T-helper 2 cell treated with Interferon-gamma antibody and Interleukin-4, amounts not matched to agents 5 μg/mL and 100 μg/mL, for 36 hours (primary cell): ENCODE data around the gene RERG.

Source experiments
- DNase-seq: peaks from one replicate; pipeline ENCODE4 v3.0.0; 2021; ENCODE audit warnings: low spot score
- H3K27ac Mint-ChIP-seq: one replicate; pipeline ENCODE4 v1.8.0; 2021; ENCODE audit warnings: mild to moderate bottlenecking, mixed read lengths
- H3K27me3 Mint-ChIP-seq: one replicate; pipeline ENCODE4 v1.8.0; 2021; ENCODE audit warnings: low read depth, mixed read lengths
- H3K36me3 Mint-ChIP-seq: one replicate; pipeline ENCODE4 v1.8.0; 2021; ENCODE audit warnings: low read depth, mixed read lengths
- H3K4me1 Mint-ChIP-seq: one replicate; pipeline ENCODE4 v1.8.0; 2021; ENCODE audit warnings: low read depth, mixed read lengths
- H3K4me3 Mint-ChIP-seq: one replicate; pipeline ENCODE4 v1.8.0; 2022; ENCODE audit warnings: mild to moderate bottlenecking, moderate library complexity, mixed read lengths
- H3K9me3 Mint-ChIP-seq: one replicate; pipeline ENCODE4 v1.8.0; 2021; ENCODE audit warnings: mixed read lengths

The RERG gene

GRCh38 chr12:15220915-15221885 is at the start of gene RERG:
TSS of gene RERG (minus strand) at chr12:15221417. CDS start at chr12:15217489, 3,928 bp downstream.
- Mint-ChIP-seq H3K4me1 (peaks cover 3% of the 10 kb centered on the region), H3K27me3 (peaks cover 40% of the 10 kb centered on the region), H3K36me3 (no peaks in the 10 kb centered on the region), H3K9me3 (no peaks in the 10 kb centered on the region), H3K4me3 (peak within 1 kb of the TSS; percentile 63), H3K27ac (no peak within 1 kb of the TSS)
- DNase-seq = peak; percentile 71

- no peaks in the 10 kb centered on the region for H3K36me3 Mint-ChIP-seq
- no peaks in the 10 kb centered on the region for H3K9me3 Mint-ChIP-seq
- no peak overlapping the region for H3K4me3 Mint-ChIP-seq
- H3K27me3 Mint-ChIP-seq = no peaks in the 10 kb centered on the region
- H3K27ac Mint-ChIP-seq = no peak overlapping the region
- no peaks in the 10 kb centered on the region for H3K4me1 Mint-ChIP-seq
- no peak for DNase-seq
These were observed 49.4 kb upstream of the RERG start for GRCh38 chr12:15270591-15270990.

GRCh38 chr12:15268927-15269552 is 47.8 kb upstream of the RERG start:
- no peaks in the 10 kb centered on the region for H3K36me3 Mint-ChIP-seq
- DNase-seq = no peak
- no peaks in the 10 kb centered on the region for H3K9me3 Mint-ChIP-seq
- no peak overlapping the region for H3K27ac Mint-ChIP-seq
- H3K4me3 Mint-ChIP-seq = no peak overlapping the region
- H3K4me1 Mint-ChIP-seq = no peaks in the 10 kb centered on the region
- H3K27me3 Mint-ChIP-seq = no peaks in the 10 kb centered on the region

DNA sequence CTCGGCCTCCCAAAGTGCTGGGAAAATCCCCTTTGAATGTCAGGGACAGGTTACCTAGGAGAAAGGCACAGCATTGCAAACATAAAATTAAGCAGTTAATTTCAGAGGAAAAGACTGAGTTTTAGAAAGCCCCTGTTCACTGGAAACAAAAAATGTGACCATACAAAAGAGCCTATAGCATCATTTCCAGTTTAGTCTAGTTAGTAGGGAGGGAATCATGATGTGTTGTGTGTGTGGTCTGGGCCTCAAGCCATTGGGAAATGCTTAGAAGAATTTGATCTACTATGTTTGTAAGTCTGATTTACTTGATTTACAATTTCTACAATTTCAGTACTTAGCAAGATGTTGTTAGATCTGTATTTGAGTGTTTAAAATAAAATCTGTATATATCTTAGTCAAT is 47.1 kb upstream of the RERG start:
- H3K9me3 Mint-ChIP-seq = no peaks in the 10 kb centered on the region
- DNase-seq = no peak
- H3K4me3 Mint-ChIP-seq = no peak overlapping the region
- H3K27me3 Mint-ChIP-seq = no peaks in the 10 kb centered on the region
- no peaks in the 10 kb centered on the region for H3K4me1 Mint-ChIP-seq
- H3K36me3 Mint-ChIP-seq = no peaks in the 10 kb centered on the region
- H3K27ac Mint-ChIP-seq = no peak overlapping the region

GRCh38 chr12:15265875-15266274 is 44.7 kb upstream of the RERG start:
- H3K4me3 Mint-ChIP-seq = no peak overlapping the region
- H3K36me3 Mint-ChIP-seq = no peaks in the 10 kb centered on the region
- H3K27ac Mint-ChIP-seq = no peak overlapping the region
- peaks cover 2% of the 10 kb centered on the region for H3K27me3 Mint-ChIP-seq
- no peaks in the 10 kb centered on the region for H3K4me1 Mint-ChIP-seq
- DNase-seq = no peak
- no peaks in the 10 kb centered on the region for H3K9me3 Mint-ChIP-seq

- Mint-ChIP-seq H3K9me3 (no peaks in the 10 kb centered on the region), H3K36me3 (no peaks in the 10 kb centered on the region), H3K27ac (no peak overlapping the region), H3K27me3 (peaks cover 9% of the 10 kb centered on the region), H3K4me1 (no peaks in the 10 kb centered on the region), H3K4me3 (no peak overlapping the region)
- no peak for DNase-seq
These were observed 35.5 kb upstream of the RERG start for GRCh38 chr12:15256761-15257160.

GRCh38 chr12:15253990-15254389 is 32.8 kb upstream of the RERG start:
- Mint-ChIP-seq H3K9me3 (no peaks in the 10 kb centered on the region), H3K4me3 (no peak overlapping the region), H3K36me3 (no peaks in the 10 kb centered on the region), H3K4me1 (no peaks in the 10 kb centered on the region), H3K27me3 (peaks cover 12% of the 10 kb centered on the region), H3K27ac (no peak overlapping the region)
- no peak for DNase-seq

DNA sequence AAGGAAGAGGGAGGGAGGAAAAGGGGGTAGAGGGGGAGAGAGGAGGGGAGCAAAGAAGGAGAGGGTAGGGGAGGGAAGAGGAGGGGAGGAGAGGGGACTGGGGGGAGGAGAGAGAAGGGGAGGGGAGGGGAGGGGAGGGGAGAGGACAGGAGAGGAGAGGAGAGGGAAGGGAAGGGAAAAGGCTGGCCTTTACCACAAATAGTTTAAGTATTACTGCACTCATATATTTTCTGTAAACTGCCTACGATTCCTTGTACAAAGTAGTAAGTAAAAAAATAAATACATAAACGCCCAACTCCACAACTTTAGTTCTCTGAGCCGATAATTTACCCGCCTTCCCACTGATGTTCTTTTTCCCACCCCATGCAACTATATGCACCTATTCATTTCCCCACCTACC is 23.7 kb upstream of the RERG start:
- peaks cover 11% of the 10 kb centered on the region for H3K27me3 Mint-ChIP-seq
- no peak overlapping the region for H3K4me3 Mint-ChIP-seq
- no peaks in the 10 kb centered on the region for H3K4me1 Mint-ChIP-seq
- no peak overlapping the region for H3K27ac Mint-ChIP-seq
- no peaks in the 10 kb centered on the region for H3K9me3 Mint-ChIP-seq
- H3K36me3 Mint-ChIP-seq = no peaks in the 10 kb centered on the region
- DNase-seq = no peak

DNA sequence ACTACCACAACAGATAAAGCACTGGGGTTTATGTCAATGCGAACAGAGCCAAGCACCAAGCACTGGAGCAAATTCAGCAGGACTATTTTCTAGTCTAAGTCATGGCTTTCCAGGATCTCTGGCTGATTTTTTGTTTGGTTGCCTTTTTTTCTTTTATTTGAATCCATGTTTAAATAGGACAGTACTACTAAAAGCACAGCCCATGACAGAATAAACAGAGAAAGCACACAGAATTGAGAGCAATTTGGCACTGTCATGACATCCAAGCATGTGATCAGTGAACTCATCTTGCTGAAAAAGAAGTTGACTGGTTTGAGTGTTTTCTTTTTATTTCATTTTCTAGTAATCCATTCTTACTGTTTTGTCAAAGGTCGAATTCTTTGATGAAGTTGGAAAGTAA is 23.1 kb upstream of the RERG start:
- Mint-ChIP-seq H3K36me3 (no peaks in the 10 kb centered on the region), H3K4me3 (no peak overlapping the region), H3K9me3 (no peaks in the 10 kb centered on the region), H3K27ac (no peak overlapping the region), H3K4me1 (no peaks in the 10 kb centered on the region), H3K27me3 (peaks cover 11% of the 10 kb centered on the region)
- DNase-seq = no peak

DNA sequence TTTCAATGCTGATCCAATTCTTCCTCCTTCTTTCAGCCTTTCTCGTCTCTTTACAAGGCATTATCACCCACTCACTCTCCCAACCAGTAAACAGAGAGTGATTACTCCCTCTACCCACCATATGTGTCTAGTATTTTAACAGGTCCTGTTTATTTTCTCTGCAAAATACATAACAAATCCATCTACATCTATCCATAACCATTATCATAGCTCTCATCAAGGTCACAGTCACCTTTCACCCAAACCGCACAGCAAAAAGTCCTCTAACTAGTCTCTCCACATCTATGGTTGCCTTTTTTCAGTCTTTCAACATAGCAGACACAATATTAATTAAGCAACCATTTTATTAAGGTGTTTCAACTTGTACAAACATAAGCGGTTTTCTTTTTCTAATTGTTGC is 21.9 kb upstream of the RERG start:
- no peak overlapping the region for H3K4me3 Mint-ChIP-seq
- H3K27ac Mint-ChIP-seq = no peak overlapping the region
- no peaks in the 10 kb centered on the region for H3K9me3 Mint-ChIP-seq
- H3K27me3 Mint-ChIP-seq = peaks cover 5% of the 10 kb centered on the region
- H3K4me1 Mint-ChIP-seq = no peaks in the 10 kb centered on the region
- H3K36me3 Mint-ChIP-seq = no peaks in the 10 kb centered on the region
- DNase-seq = no peak

DNA sequence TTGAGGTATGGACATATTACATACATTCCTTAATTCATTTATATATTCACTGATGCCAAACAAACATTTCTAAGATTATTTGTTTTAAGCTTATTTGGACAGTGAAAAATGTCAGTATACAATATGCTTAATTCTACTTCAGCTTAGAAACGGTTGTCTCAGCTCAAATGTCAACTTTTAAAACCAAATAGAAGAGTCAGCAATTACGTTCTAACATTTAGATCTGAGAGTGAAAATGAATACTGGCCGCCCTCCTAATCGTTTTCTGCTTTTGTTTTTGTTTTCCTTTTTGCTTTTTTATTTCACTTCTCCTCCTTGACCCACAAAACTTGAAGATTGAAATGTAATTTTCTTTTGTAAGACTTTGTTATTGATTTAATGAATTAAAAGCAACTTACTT is 19.7 kb upstream of the RERG start:
- no peak overlapping the region for H3K4me3 Mint-ChIP-seq
- DNase-seq = no peak
- H3K27me3 Mint-ChIP-seq = peaks cover 10% of the 10 kb centered on the region
- H3K36me3 Mint-ChIP-seq = no peaks in the 10 kb centered on the region
- no peak overlapping the region for H3K27ac Mint-ChIP-seq
- no peaks in the 10 kb centered on the region for H3K9me3 Mint-ChIP-seq
- no peaks in the 10 kb centered on the region for H3K4me1 Mint-ChIP-seq

DNA sequence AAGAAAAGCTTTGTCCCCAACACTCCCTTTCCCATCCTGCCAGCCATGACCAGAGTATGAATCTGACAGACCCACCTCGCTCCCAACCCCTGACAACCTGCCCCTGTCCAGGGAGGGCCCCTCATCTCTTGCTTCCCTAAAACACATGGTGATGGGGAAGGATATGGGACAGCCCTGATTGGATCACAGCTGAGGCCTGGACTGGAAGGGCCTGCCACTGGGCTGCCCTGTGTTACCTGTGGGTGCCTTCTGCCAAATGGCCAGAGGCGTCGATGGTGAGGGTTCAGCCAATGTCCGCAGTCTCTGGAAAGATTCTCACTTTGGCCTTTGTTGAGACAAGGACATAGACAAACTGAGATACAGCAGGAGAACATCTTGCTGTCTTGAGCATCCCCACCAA is 13.3 kb upstream of the RERG start:
- H3K9me3 Mint-ChIP-seq = no peaks in the 10 kb centered on the region
- H3K36me3 Mint-ChIP-seq = no peaks in the 10 kb centered on the region
- no peak overlapping the region for H3K4me3 Mint-ChIP-seq
- no peak for DNase-seq
- H3K27ac Mint-ChIP-seq = no peak overlapping the region
- no peaks in the 10 kb centered on the region for H3K4me1 Mint-ChIP-seq
- H3K27me3 Mint-ChIP-seq = peaks cover 14% of the 10 kb centered on the region

- Mint-ChIP-seq H3K4me3 (no peak overlapping the region), H3K27ac (no peak overlapping the region), H3K36me3 (no peaks in the 10 kb centered on the region), H3K4me1 (no peaks in the 10 kb centered on the region), H3K9me3 (no peaks in the 10 kb centered on the region), H3K27me3 (peaks cover 16% of the 10 kb centered on the region)
- no peak for DNase-seq
These were observed 12.8 kb upstream of the RERG start for GRCh38 chr12:15234011-15234410.

DNA sequence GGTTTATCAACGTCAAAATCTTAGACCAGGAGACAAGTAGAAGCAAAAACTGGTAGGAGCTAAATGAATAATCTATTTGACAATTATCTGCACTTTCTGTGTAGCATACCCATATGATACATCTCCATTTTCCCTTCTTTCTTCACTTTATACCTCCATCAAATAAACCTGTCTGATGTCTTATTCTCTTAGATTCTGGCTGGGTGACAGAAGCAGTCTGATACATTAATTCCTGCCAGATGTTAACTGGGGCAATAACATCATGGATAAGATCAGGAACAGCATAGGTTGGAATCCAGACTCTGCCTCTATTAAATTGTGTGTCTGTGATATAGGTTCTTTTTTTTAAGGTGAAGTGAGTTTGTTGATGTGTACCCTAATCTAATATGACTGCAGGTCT is 11.7 kb upstream of the RERG start:
- no peaks in the 10 kb centered on the region for H3K4me1 Mint-ChIP-seq

More for the DNA sequence above, 11.7 kb upstream of the RERG start:
- H3K27me3 Mint-ChIP-seq = peaks cover 21% of the 10 kb centered on the region
- H3K9me3 Mint-ChIP-seq = no peaks in the 10 kb centered on the region
- no peak overlapping the region for H3K27ac Mint-ChIP-seq
- DNase-seq = no peak
- H3K36me3 Mint-ChIP-seq = no peaks in the 10 kb centered on the region
- H3K4me3 Mint-ChIP-seq = no peak overlapping the region
